ENCODE results near the gene CLHC1.

DNA sequence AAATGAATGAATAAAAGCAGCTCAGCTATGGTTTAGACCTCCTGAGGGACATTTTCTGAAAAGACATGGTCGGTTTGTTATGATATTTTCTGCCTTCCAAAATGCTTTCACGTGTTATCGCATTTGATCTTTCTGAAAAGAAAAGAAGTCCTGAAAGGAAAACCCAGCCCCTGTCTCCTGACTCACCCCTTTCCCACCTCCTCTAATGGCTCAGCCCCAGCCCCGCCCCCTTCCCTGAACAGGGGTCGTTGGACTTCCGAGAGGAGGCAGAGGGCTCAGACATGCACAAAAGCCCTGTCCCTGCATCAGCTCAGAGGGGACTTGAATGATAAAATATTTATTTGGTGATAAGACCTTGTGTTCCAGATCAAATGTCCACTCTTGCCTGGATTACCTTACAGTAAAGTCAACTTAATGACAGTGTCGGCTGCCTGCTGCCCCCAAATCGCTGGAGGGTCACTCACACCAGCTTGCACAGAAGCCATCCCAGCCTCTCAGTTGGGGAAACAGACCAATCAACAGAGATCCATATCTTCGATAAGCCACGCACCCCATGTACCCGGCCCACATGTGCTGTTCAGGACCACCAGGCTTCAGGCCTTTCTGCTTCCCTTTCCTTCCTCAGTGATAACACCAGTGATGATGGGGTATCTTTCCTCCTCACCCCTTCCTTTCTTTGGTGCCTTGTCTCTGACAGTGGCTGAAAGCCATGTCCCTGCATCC, 69.6 kb downstream of the CLHC1 start:
- TF ChIP-seq SUZ12 (IDR thresholded peaks at IDR 0.05; ENCODE audit: extremely low read depth, insufficient read depth, insufficient read length) (no peak), ZNF274 (IDR thresholded peaks at IDR 0.05; ENCODE audit: low read depth, low read length) (no peak)

Data from NT2/D1 (cell line).